Endothelial cell of umbilical vein (primary cell): ENCODE measurements around the gene SH3BP2. TPM values are rescaled to one million over a fixed set of nuclear protein-coding genes. Genes with fewer than 3 reads are reported as not detected.

Source experiments
- BruUV-seq: library from RNA; stranded (reverse); fragments of 400-500 nt; replicated peaks from 2 replicates; lab custom pipeline; 2021; lab: Mats Ljungman, UMichigan
- CTCF ChIA-PET: fragments of 300-600, 350-600 bp; sonication (Branson Sonifier 250); formaldehyde crosslinking; loops from one replicate; lab custom pipeline; 2021; ENCODE audit warnings: antibody characterized with exemption, inconsistent platforms; lab: Charles Lee
- POLR2A ChIA-PET: fragments of 300-600, 350-600 bp; sonication (Branson Sonifier 250); formaldehyde crosslinking; loops from one replicate; lab custom pipeline; 2021; ENCODE audit warnings: antibody characterized with exemption, inconsistent platforms; lab: Charles Lee
- DNase-seq: peaks from one replicate; pipeline ENCODE4 v3.0.0-alpha.2; 2011; ENCODE audit warnings: low read depth, low spot score
- FAIRE-seq: peaks from 2 replicates; lab custom pipeline; 2011; peaks lifted over from hg19 to GRCh38; lab: Jason Lieb, UNC
- H2AFZ ChIP-seq: 2 replicates; pipeline ENCODE4 v1.6.0; 2012; ENCODE audit warnings: low read depth, low read length, control low read depth, inconsistent platforms
- H3K27ac ChIP-seq: 2 replicates; pipeline ENCODE4 v1.5.1; 2011; ENCODE audit warnings: low read depth, mild to moderate bottlenecking, control low read depth, low read length, moderate library complexity; ENCODE audit not compliant: insufficient read depth
- H3K27me3 ChIP-seq, 2 experiments: 2 replicates each; pipeline versions ENCODE4 v1.6.0 to v1.6.1; 2011; ENCODE audit warnings: low read length in 2 of 2, mixed read lengths in 1 of 2; ENCODE audit not compliant: control insufficient read depth in 2 of 2, insufficient read depth in 2 of 2
- H3K36me3 ChIP-seq, 2 experiments: 2 replicates in 1 of 2; 3 replicates in 1 of 2; pipeline ENCODE4 v1.5.1; 2011; ENCODE audit warnings: low read length in 2 of 2, mild to moderate bottlenecking in 1 of 2, moderate library complexity in 1 of 2; ENCODE audit not compliant: control insufficient read depth in 2 of 2, insufficient read depth in 2 of 2; ENCODE audit errors: extremely low read depth in 1 of 2
- H3K4me1 ChIP-seq: 3 replicates; pipeline ENCODE4 v1.5.1; 2011; ENCODE audit warnings: mild to moderate bottlenecking, low read length; ENCODE audit not compliant: control insufficient read depth, insufficient read depth; ENCODE audit errors: extremely low read depth
- H3K4me2 ChIP-seq: 2 replicates; pipeline ENCODE4 v1.6.1; 2011; ENCODE audit warnings: low read length, control low read depth, mixed read lengths; ENCODE audit not compliant: insufficient read depth
- H3K4me3 ChIP-seq, 3 experiments: fragments of 200-600 bp in 1 of 3; sonication (generic), shearing (Covaris generic) in 1 of 3; replicated peaks in 1 of 3; 2 replicates each; pipeline ENCODE4 v1.5.1; 2011 to 2016; ENCODE audit warnings: control low read depth in 3 of 3, low read length in 3 of 3, mild to moderate bottlenecking in 2 of 3, inconsistent platforms in 1 of 3, low read depth in 1 of 3, moderate library complexity in 1 of 3; ENCODE audit not compliant: insufficient read depth in 1 of 3
- H3K79me2 ChIP-seq: 2 replicates; pipeline ENCODE4 v1.6.0; 2012; ENCODE audit warnings: low read length, inconsistent platforms; ENCODE audit not compliant: control insufficient read depth, insufficient read depth
- H3K9ac ChIP-seq: replicated peaks from 2 replicates; pipeline ENCODE3; 2011; ENCODE audit warnings: low read length, control low read depth; ENCODE audit not compliant: insufficient read depth; ENCODE audit errors: extremely low read depth
- H3K9me1 ChIP-seq: replicated peaks from 3 replicates; pipeline ENCODE4 v1.6.0; 2011; ENCODE audit warnings: mild to moderate bottlenecking, low read length; ENCODE audit not compliant: control insufficient read depth, insufficient read depth; ENCODE audit errors: extremely low read depth
- H3K9me3 ChIP-seq: replicated peaks from 2 replicates; pipeline ENCODE4 v1.5.1; 2012; ENCODE audit warnings: low read length, inconsistent platforms; ENCODE audit not compliant: control insufficient read depth, insufficient read depth
- H4K20me1 ChIP-seq: replicated peaks from 2 replicates; pipeline ENCODE3; 2011; ENCODE audit warnings: mild to moderate bottlenecking, low read length; ENCODE audit not compliant: control insufficient read depth, insufficient read depth; ENCODE audit errors: extremely low read depth
- CTCF ChIP-seq, 2 donors: IDR thresholded peaks; 1 replicate in 1 of 2; 2 replicates in 1 of 2; pipeline ENCODE4 v1.5.1; 2011; ENCODE audit warnings: low read length in 2 of 2, mild to moderate bottlenecking in 2 of 2, moderate library complexity in 2 of 2, control low read depth in 1 of 2, inconsistent platforms in 1 of 2, low read depth in 1 of 2; ENCODE audit not compliant: insufficient read depth in 1 of 2; ENCODE audit errors: extremely low read depth in 1 of 2
- EZH2 ChIP-seq: IDR thresholded peaks from 2 replicates; pipeline ENCODE4 v1.6.1; 2012; ENCODE audit warnings: borderline replicate concordance, low read depth, mild to moderate bottlenecking, moderate library complexity, low read length, inconsistent platforms; ENCODE audit not compliant: severe bottlenecking
- FOS ChIP-seq: IDR thresholded peaks from 2 replicates; pipeline ENCODE4 v1.6.1; 2011; ENCODE audit warnings: mild to moderate bottlenecking, low read length, moderate library complexity, borderline replicate concordance; ENCODE audit not compliant: insufficient read depth
- GATA2 ChIP-seq: IDR thresholded peaks from 2 replicates; pipeline ENCODE4 v1.7.0; 2011; ENCODE audit warnings: low read depth, mild to moderate bottlenecking, moderate library complexity, mixed read lengths, low read length; ENCODE audit not compliant: insufficient read length, insufficient read depth
- JUN ChIP-seq: IDR thresholded peaks from 2 replicates; pipeline ENCODE4 v1.6.1; 2011; ENCODE audit warnings: borderline replicate concordance, low read depth; ENCODE audit not compliant: insufficient read length, insufficient read depth
- MAX ChIP-seq: IDR thresholded peaks from 2 replicates; pipeline ENCODE4 v1.6.1; 2011; ENCODE audit not compliant: insufficient read depth, insufficient read length
- MYC ChIP-seq: IDR thresholded peaks from one replicate; pipeline ENCODE4 v1.6.1; 2011; ENCODE audit warnings: mild to moderate bottlenecking, low read depth, low read length
- POLR2A ChIP-seq: IDR thresholded peaks from 2 replicates; pipeline ENCODE4 v1.6.1; 2012; ENCODE audit warnings: low read depth, mild to moderate bottlenecking, control low read depth, low read length
- POLR2AphosphoS5 ChIP-seq: IDR thresholded peaks from 2 replicates; pipeline ENCODE4 v1.6.1; 2012; ENCODE audit warnings: low read depth, mild to moderate bottlenecking, control low read depth, low read length, moderate library complexity; ENCODE audit not compliant: insufficient read depth
- dilution Hi-C: fragments of 300-500 bp; cut with MboI; formaldehyde crosslinking; loops from one replicate; pipeline ENCODE4 v1.15.0; 2019; ENCODE audit warnings: low sequenced_read_pairs; ENCODE audit not compliant: extremely low pct_ligation_motif_present
- intact Hi-C: fragments of 100-400 bp; cut with micrococcal nuclease; formaldehyde crosslinking; loops from one replicate; pipeline ENCODE4 v1.10.0; 2022
- polyA plus RNA-seq, 4 experiments: library from polyadenylated mRNA; depleted of rRNA in 3 of 4; stranded (reverse) in 3 of 4; unstranded in 1 of 4; fragments of >200 nt; gene quantifications; 2 replicates each; pipeline versions ENCODE4 v1.2.1 to v1.2.3, GENCODE V29; 2011 to 2012; ENCODE audit warnings: missing spikeins in 1 of 4
- total RNA-seq: library from RNA; stranded (reverse); gene quantifications from 2 replicates; pipeline ENCODE4 v1.2.3, GENCODE V29; 2021

Gene SH3BP2
- total and polyA plus RNA-seq, 2 donors (not counting 3 experiments of a cell fraction or from before 2014, with no cell fraction given), result 69.2 to 73.9 TPM

GRCh38 chr4:2843941-2844584, 51.2 kb downstream of the SH3BP2 start:
- no TSS peak for BruUV-seq
- ChIA-PET CTCF (no interaction called here), POLR2A (interaction anchor here (1.0 kb wide), 1 partner anchor 17 kb away, joined by 3 read pairs; no protein-coding TSS in a partner anchor)
- Histone ChIP-seq H2AFZ (peak overlapping the region; percentile 28), H3K27ac (no peak overlapping the region), H3K4me3 (peak overlapping the region; percentile 70 to 95 (median 84)), H3K36me3 (no peaks in the 10 kb centered on the region), H3K9me1 (no peaks in the 10 kb centered on the region), H3K79me2 (peaks cover 51% of the 10 kb centered on the region), H3K27me3 (no peaks in the 10 kb centered on the region), H4K20me1 (peaks cover 4% of the 10 kb centered on the region), H3K9me3 (no peaks in the 10 kb centered on the region), H3K4me2 (peak overlapping the region; percentile 99), H3K4me1 (peaks cover 19% of the 10 kb centered on the region), H3K9ac (peak overlapping the region; percentile 87)
- peak; percentile 46 for FAIRE-seq
- TF ChIP-seq GATA2, result no peak
- no peak for TF ChIP-seq POLR2AphosphoS5
- TF ChIP-seq EZH2, result no peak
- no peak for TF ChIP-seq JUN
- TF ChIP-seq MAX, result no peak
- TF ChIP-seq MYC, result no peak
- no peak for TF ChIP-seq FOS
- no peak for TF ChIP-seq POLR2A
- no peak for TF ChIP-seq CTCF (IDR thresholded peaks at IDR 0.05; ENCODE audit: extremely low read depth in 1 of 2, insufficient read depth in 1 of 2, low read depth in 1 of 2, low read length in 2 of 2)
- intact Hi-C loops (loop anchor here (1.0 to 5.0 kb wide), 3 partner anchors 26 to 88 kb away; no protein-coding TSS in a partner anchor), dilution Hi-C loops (no loop called here)
- DNase-seq, result peak; percentile 49
